Endothelial cell of umbilical vein (primary cell): ENCODE measurements around the gene TMEM40. TPM values are rescaled to one million over a fixed set of nuclear protein-coding genes. Genes with fewer than 3 reads are reported as not detected.

Experiments used
- BruUV-seq: library from RNA; stranded (reverse); fragments of 400-500 nt; replicated peaks from 2 replicates; lab custom pipeline; 2021; lab: Mats Ljungman, UMichigan
- CTCF ChIA-PET: fragments of 300-600, 350-600 bp; sonication (Branson Sonifier 250); formaldehyde crosslinking; loops from one replicate; lab custom pipeline; 2021; ENCODE audit warnings: antibody characterized with exemption, inconsistent platforms; lab: Charles Lee
- POLR2A ChIA-PET: fragments of 300-600, 350-600 bp; sonication (Branson Sonifier 250); formaldehyde crosslinking; loops from one replicate; lab custom pipeline; 2021; ENCODE audit warnings: antibody characterized with exemption, inconsistent platforms; lab: Charles Lee
- DNase-seq: peaks from one replicate; pipeline ENCODE4 v3.0.0-alpha.2; 2011; ENCODE audit warnings: low read depth, low spot score
- FAIRE-seq: peaks from 2 replicates; lab custom pipeline; 2011; peaks lifted over from hg19 to GRCh38; lab: Jason Lieb, UNC
- H2AFZ ChIP-seq: 2 replicates; pipeline ENCODE4 v1.6.0; 2012; ENCODE audit warnings: low read depth, low read length, control low read depth, inconsistent platforms
- H3K27ac ChIP-seq: 2 replicates; pipeline ENCODE4 v1.5.1; 2011; ENCODE audit warnings: low read depth, mild to moderate bottlenecking, control low read depth, low read length, moderate library complexity; ENCODE audit not compliant: insufficient read depth
- H3K27me3 ChIP-seq, 2 experiments: 2 replicates each; pipeline versions ENCODE4 v1.6.0 to v1.6.1; 2011; ENCODE audit warnings: low read length in 2 of 2, mixed read lengths in 1 of 2; ENCODE audit not compliant: control insufficient read depth in 2 of 2, insufficient read depth in 2 of 2
- H3K36me3 ChIP-seq, 2 experiments: 2 replicates in 1 of 2; 3 replicates in 1 of 2; pipeline ENCODE4 v1.5.1; 2011; ENCODE audit warnings: low read length in 2 of 2, mild to moderate bottlenecking in 1 of 2, moderate library complexity in 1 of 2; ENCODE audit not compliant: control insufficient read depth in 2 of 2, insufficient read depth in 2 of 2; ENCODE audit errors: extremely low read depth in 1 of 2
- H3K4me1 ChIP-seq: 3 replicates; pipeline ENCODE4 v1.5.1; 2011; ENCODE audit warnings: mild to moderate bottlenecking, low read length; ENCODE audit not compliant: control insufficient read depth, insufficient read depth; ENCODE audit errors: extremely low read depth
- H3K4me2 ChIP-seq: 2 replicates; pipeline ENCODE4 v1.6.1; 2011; ENCODE audit warnings: low read length, control low read depth, mixed read lengths; ENCODE audit not compliant: insufficient read depth
- H3K4me3 ChIP-seq, 3 experiments: fragments of 200-600 bp in 1 of 3; sonication (generic), shearing (Covaris generic) in 1 of 3; replicated peaks in 1 of 3; 2 replicates each; pipeline ENCODE4 v1.5.1; 2011 to 2016; ENCODE audit warnings: control low read depth in 3 of 3, low read length in 3 of 3, mild to moderate bottlenecking in 2 of 3, inconsistent platforms in 1 of 3, low read depth in 1 of 3, moderate library complexity in 1 of 3; ENCODE audit not compliant: insufficient read depth in 1 of 3
- H3K79me2 ChIP-seq: 2 replicates; pipeline ENCODE4 v1.6.0; 2012; ENCODE audit warnings: low read length, inconsistent platforms; ENCODE audit not compliant: control insufficient read depth, insufficient read depth
- H3K9ac ChIP-seq: replicated peaks from 2 replicates; pipeline ENCODE3; 2011; ENCODE audit warnings: low read length, control low read depth; ENCODE audit not compliant: insufficient read depth; ENCODE audit errors: extremely low read depth
- H3K9me1 ChIP-seq: replicated peaks from 3 replicates; pipeline ENCODE4 v1.6.0; 2011; ENCODE audit warnings: mild to moderate bottlenecking, low read length; ENCODE audit not compliant: control insufficient read depth, insufficient read depth; ENCODE audit errors: extremely low read depth
- H3K9me3 ChIP-seq: replicated peaks from 2 replicates; pipeline ENCODE4 v1.5.1; 2012; ENCODE audit warnings: low read length, inconsistent platforms; ENCODE audit not compliant: control insufficient read depth, insufficient read depth
- H4K20me1 ChIP-seq: replicated peaks from 2 replicates; pipeline ENCODE3; 2011; ENCODE audit warnings: mild to moderate bottlenecking, low read length; ENCODE audit not compliant: control insufficient read depth, insufficient read depth; ENCODE audit errors: extremely low read depth
- CTCF ChIP-seq, 2 donors: IDR thresholded peaks; 1 replicate in 1 of 2; 2 replicates in 1 of 2; pipeline ENCODE4 v1.5.1; 2011; ENCODE audit warnings: low read length in 2 of 2, mild to moderate bottlenecking in 2 of 2, moderate library complexity in 2 of 2, control low read depth in 1 of 2, inconsistent platforms in 1 of 2, low read depth in 1 of 2; ENCODE audit not compliant: insufficient read depth in 1 of 2; ENCODE audit errors: extremely low read depth in 1 of 2
- EZH2 ChIP-seq: IDR thresholded peaks from 2 replicates; pipeline ENCODE4 v1.6.1; 2012; ENCODE audit warnings: borderline replicate concordance, low read depth, mild to moderate bottlenecking, moderate library complexity, low read length, inconsistent platforms; ENCODE audit not compliant: severe bottlenecking
- FOS ChIP-seq: IDR thresholded peaks from 2 replicates; pipeline ENCODE4 v1.6.1; 2011; ENCODE audit warnings: mild to moderate bottlenecking, low read length, moderate library complexity, borderline replicate concordance; ENCODE audit not compliant: insufficient read depth
- GATA2 ChIP-seq: IDR thresholded peaks from 2 replicates; pipeline ENCODE4 v1.7.0; 2011; ENCODE audit warnings: low read depth, mild to moderate bottlenecking, moderate library complexity, mixed read lengths, low read length; ENCODE audit not compliant: insufficient read length, insufficient read depth
- JUN ChIP-seq: IDR thresholded peaks from 2 replicates; pipeline ENCODE4 v1.6.1; 2011; ENCODE audit warnings: borderline replicate concordance, low read depth; ENCODE audit not compliant: insufficient read length, insufficient read depth
- MAX ChIP-seq: IDR thresholded peaks from 2 replicates; pipeline ENCODE4 v1.6.1; 2011; ENCODE audit not compliant: insufficient read depth, insufficient read length
- MYC ChIP-seq: IDR thresholded peaks from one replicate; pipeline ENCODE4 v1.6.1; 2011; ENCODE audit warnings: mild to moderate bottlenecking, low read depth, low read length
- POLR2A ChIP-seq: IDR thresholded peaks from 2 replicates; pipeline ENCODE4 v1.6.1; 2012; ENCODE audit warnings: low read depth, mild to moderate bottlenecking, control low read depth, low read length
- POLR2AphosphoS5 ChIP-seq: IDR thresholded peaks from 2 replicates; pipeline ENCODE4 v1.6.1; 2012; ENCODE audit warnings: low read depth, mild to moderate bottlenecking, control low read depth, low read length, moderate library complexity; ENCODE audit not compliant: insufficient read depth
- dilution Hi-C: fragments of 300-500 bp; cut with MboI; formaldehyde crosslinking; loops from one replicate; pipeline ENCODE4 v1.15.0; 2019; ENCODE audit warnings: low sequenced_read_pairs; ENCODE audit not compliant: extremely low pct_ligation_motif_present
- intact Hi-C: fragments of 100-400 bp; cut with micrococcal nuclease; formaldehyde crosslinking; loops from one replicate; pipeline ENCODE4 v1.10.0; 2022
- polyA plus RNA-seq, 4 experiments: library from polyadenylated mRNA; depleted of rRNA in 3 of 4; stranded (reverse) in 3 of 4; unstranded in 1 of 4; fragments of >200 nt; gene quantifications; 2 replicates each; pipeline versions ENCODE4 v1.2.1 to v1.2.3, GENCODE V29; 2011 to 2012; ENCODE audit warnings: missing spikeins in 1 of 4
- total RNA-seq: library from RNA; stranded (reverse); gene quantifications from 2 replicates; pipeline ENCODE4 v1.2.3, GENCODE V29; 2021

The TMEM40 gene
- total and polyA plus RNA-seq, 2 donors (not counting 3 experiments of a cell fraction or from before 2014, with no cell fraction given): not detected

- Histone ChIP-seq H2AFZ (no peak overlapping the region), H3K4me3 (no peak overlapping the region), H3K27me3 (peaks cover 3 to 7% of the 10 kb centered on the region in 2 experiments), H3K4me1 (peaks cover 8% of the 10 kb centered on the region), H3K79me2 (no peaks in the 10 kb centered on the region), H3K4me2 (no peak overlapping the region), H3K9me3 (no peaks in the 10 kb centered on the region), H3K27ac (no peak overlapping the region), H3K9ac (no peak overlapping the region), H3K9me1 (no peaks in the 10 kb centered on the region), H4K20me1 (no peaks in the 10 kb centered on the region), H3K36me3 (no peaks in the 10 kb centered on the region)
- POLR2A ChIA-PET: no interaction called here
- dilution Hi-C loops (no loop called here), intact Hi-C loops (no loop called here)
- no peak for TF ChIP-seq POLR2AphosphoS5
- CTCF ChIA-PET: no interaction called here
- FAIRE-seq (no peak), DNase-seq (no peak)
- no TSS peak for BruUV-seq
Observed at GRCh38 chr3:12774619-12775018, 15.6 kb upstream of the TMEM40 start.

- Histone ChIP-seq H3K27me3 (peaks cover 3 to 7% of the 10 kb centered on the region in 2 experiments), H3K9me1 (no peaks in the 10 kb centered on the region), H3K79me2 (no peaks in the 10 kb centered on the region), H3K4me2 (no peak overlapping the region), H2AFZ (no peak overlapping the region), H4K20me1 (no peaks in the 10 kb centered on the region), H3K4me3 (no peak overlapping the region), H3K9me3 (no peaks in the 10 kb centered on the region), H3K4me1 (peaks cover 8% of the 10 kb centered on the region), H3K9ac (no peak overlapping the region), H3K36me3 (no peaks in the 10 kb centered on the region), H3K27ac (no peak overlapping the region)
- POLR2A ChIA-PET: no interaction called here
- no TSS peak for BruUV-seq
- FAIRE-seq: no peak
- DNase-seq: no peak
- CTCF ChIA-PET: no interaction called here
- TF ChIP-seq GATA2: no peak
- no peak for TF ChIP-seq CTCF (IDR thresholded peaks at IDR 0.05; ENCODE audit: extremely low read depth in 1 of 2, insufficient read depth in 1 of 2, low read depth in 1 of 2, low read length in 2 of 2)
- no peak for TF ChIP-seq MAX
- TF ChIP-seq POLR2AphosphoS5: no peak
- TF ChIP-seq MYC: no peak
- no peak for TF ChIP-seq FOS
- no peak for TF ChIP-seq JUN
- no peak for TF ChIP-seq POLR2A
- no peak for TF ChIP-seq EZH2
- dilution Hi-C loops: no loop called here
- intact Hi-C loops: no loop called here
Observed at GRCh38 chr3:12773710-12774086, 14.6 kb upstream of the TMEM40 start.
